HG03135 (cell line): ENCODE measurements around the gene USP44.
"Not testable (repeated sequence)": the region's sequence is repeated elsewhere in the genome, so short reads cannot be mapped to it uniquely, and the experiment has no call there.

ENCODE experiments used
- ATAC-seq: cut with Tn5 transposase; IDR thresholded peaks from one replicate; pipeline ENCODE4 v1.9.1; 2021; ENCODE audit warnings: mild to moderate bottlenecking, moderate library complexity; ENCODE audit not compliant: unreplicated experiment

Gene USP44

GRCh38 chr12:95551305-95551704 lies at the start of gene USP44:
Gene USP44 (minus strand): TSS chr12:95551476. CDS start chr12:95534256, 17,220 bp downstream.
- no peak for ATAC-seq

GRCh38 chr12:95600567-95600966 lies 49.3 kb upstream of the USP44 start:
- ATAC-seq, result no peak

GRCh38 chr12:95599880-95600279 lies 48.6 kb upstream of the USP44 start:
- ATAC-seq, result no peak

GRCh38 chr12:95594136-95594535 lies 42.9 kb upstream of the USP44 start:
- no peak for ATAC-seq

- ATAC-seq, result no peak
Observed at GRCh38 chr12:95593266-95593871, 42.1 kb upstream of the USP44 start.

GRCh38 chr12:95591731-95592130 lies 40.5 kb upstream of the USP44 start:
- ATAC-seq, result no peak

GRCh38 chr12:95590775-95591174 lies 39.5 kb upstream of the USP44 start:
- no peak for ATAC-seq

- ATAC-seq, result no peak
Observed at GRCh38 chr12:95583933-95584332, 32.7 kb upstream of the USP44 start.

- no peak for ATAC-seq
Observed at GRCh38 chr12:95582230-95583058, 31.2 kb upstream of the USP44 start.

GRCh38 chr12:95577820-95578219 lies 26.5 kb upstream of the USP44 start:
- no peak for ATAC-seq

- no peak for ATAC-seq
Observed at GRCh38 chr12:95574799-95575452, 23.6 kb upstream of the USP44 start.

GRCh38 chr12:95573951-95574576 lies 22.8 kb upstream of the USP44 start:
- no peak for ATAC-seq

- ATAC-seq, result no peak
Observed at GRCh38 chr12:95571369-95571768, 20.1 kb upstream of the USP44 start.

- not testable (repeated sequence) for ATAC-seq
Observed at GRCh38 chr12:95568045-95568444, 16.8 kb upstream of the USP44 start.

GRCh38 chr12:95557625-95558024 lies 6.3 kb upstream of the USP44 start:
- ATAC-seq, result no peak

- no peak for ATAC-seq
Observed at GRCh38 chr12:95554532-95555071, 3.3 kb upstream of the USP44 start.

- ATAC-seq, result no peak
Observed at GRCh38 chr12:95553197-95553943, 2.1 kb upstream of the USP44 start.

- no peak for ATAC-seq
Observed at GRCh38 chr12:95551913-95552516, 739 bp upstream of the USP44 start.

- ATAC-seq, result no peak
Observed at GRCh38 chr12:95549392-95550084, 1.7 kb downstream of the USP44 start.
